ENCODE results near the gene SPTB.

SPTB gene

DNA sequence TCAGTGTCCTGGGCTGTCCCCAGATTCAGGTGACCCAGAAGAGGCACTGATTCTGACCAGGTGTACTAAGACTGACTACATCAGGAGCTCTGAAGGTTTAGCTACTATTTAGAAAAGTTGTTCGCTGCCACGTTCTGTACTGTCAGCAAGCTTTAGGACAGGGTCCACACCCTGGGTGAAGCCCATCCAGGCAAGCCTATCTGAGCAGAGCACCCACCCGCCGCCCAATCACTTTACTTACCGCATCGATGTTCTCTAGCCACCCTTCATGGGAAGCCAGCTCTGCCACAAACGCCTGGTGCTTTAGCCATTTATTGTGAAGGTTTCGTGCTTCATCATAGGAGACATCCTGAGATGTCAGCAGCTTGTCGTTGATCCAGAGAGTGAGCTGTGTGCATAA, 95.7 kb downstream of the SPTB start:
- DNase-seq, result no peak

DNA sequence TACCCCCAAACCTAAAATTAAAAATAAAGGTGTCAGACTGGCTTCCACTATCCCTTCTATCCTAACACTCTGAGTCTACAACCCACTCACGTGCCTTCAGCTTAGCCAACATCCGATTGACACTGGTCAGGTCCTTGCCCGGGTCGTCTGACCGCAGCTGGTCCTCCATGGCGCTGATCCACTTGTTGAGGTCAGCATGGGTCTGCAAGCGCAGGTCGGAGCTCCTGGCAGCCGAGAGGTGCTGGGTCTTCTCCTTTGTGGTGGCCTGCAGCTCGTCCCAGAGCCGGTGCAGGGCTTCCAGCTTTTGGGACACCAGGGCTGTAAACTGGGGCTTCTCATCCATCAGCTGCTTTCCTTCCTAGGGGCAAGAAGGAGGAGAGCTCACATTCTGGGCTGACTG, 97.5 kb downstream of the SPTB start:
- DNase-seq, result no peak

- DNase-seq, result no peak
Observed at GRCh38 chr14:64779472-64779871, 100.2 kb downstream of the SPTB start.

DNA sequence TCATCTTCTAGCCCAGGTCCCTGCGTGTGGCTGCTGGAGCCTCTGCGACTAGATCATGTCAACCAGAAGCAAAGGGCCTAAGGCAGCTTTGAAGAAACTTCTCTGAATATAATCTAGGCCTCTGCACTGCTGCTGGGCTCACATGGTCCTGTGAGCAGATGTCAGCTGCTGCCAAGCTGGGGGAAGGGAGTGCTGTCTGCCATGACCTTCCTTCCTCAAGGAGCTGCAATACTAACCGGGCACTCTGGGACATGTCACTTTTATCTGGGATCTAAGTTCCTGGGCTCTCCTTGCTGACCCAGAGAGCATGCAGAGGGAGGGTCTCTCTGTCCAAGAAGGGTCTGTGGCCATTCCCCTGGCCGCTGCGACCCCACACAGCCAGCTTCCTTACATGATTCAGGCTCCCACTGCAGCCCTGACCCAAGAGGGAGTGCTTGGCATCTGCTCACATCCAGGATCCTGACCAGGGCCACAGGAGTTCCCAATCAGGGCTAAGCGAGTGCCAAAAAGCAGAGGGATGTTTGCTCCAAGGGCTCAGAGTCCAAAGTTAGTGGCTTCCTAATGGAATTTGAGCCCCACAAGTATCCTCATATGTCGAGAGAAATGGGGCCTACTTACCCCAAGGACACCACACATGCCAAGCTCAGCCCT, 101.5 kb downstream of the SPTB start:
- no peak for DNase-seq

GRCh38 chr14:64777461-64777860, 102.2 kb downstream of the SPTB start:
- no peak for DNase-seq

GRCh38 chr14:64775081-64775777, 104.5 kb downstream of the SPTB start:
- DNase-seq, result no peak

DNA sequence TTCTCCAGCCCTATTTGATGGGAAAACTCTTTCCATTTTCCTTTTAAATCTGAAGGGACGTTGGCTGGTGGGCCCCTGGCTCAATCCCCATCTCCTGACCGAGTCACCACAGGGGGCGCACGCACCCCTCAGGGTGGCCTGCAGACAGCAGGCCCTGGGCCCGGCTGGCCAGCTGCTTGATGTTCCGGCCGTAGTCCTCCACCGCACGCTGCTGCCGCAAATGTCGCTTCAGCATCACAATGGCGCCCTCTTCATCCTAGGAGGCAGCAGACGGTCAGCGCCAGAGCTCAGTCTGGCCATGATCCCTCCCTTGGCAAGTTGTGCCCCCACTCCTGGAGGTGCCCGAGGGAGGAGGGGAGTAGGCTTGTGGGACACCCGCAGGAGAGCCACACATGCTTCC, 105.4 kb downstream of the SPTB start:
- no peak for DNase-seq

DNA sequence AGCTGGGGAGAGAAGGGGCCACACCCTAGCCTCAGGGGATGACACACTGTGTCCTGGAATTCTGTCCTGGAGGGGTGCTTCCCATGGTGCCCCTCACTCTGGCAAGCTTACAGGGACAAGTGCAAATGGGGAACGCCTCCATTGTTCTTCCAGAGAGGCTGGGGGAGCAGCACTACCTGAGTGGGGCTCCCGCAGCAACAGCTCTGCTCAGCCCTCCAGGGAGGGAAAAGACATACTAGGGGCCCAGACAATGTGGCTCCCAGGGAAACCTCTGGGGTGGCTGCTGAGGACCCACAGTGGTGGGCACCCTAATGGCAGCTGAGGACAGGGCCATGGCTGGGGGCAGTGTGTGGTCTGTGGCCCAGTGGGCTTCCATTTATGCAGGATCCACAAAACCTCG, 106.1 kb downstream of the SPTB start:
- no peak for DNase-seq

DNA sequence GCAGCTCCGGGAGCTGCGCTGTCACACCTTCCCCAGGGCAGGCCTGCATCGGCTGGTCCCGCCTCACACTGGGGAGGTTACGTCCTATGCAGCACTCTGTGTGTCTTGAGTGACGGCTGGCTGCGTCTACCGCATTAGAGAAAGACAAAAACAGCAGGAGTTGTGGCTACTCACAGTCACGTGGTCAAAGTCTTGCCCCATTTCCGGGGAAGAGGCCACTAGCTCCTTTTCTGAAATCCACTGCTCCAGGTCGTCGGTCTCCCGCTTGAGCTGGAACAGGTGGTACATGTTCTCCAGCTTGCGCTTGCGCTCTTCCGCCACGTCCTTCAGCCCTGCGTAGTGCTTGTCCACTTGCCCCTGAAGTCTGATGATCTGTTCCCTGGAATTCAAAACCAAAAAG, 106.7 kb downstream of the SPTB start:
- no peak for DNase-seq

DNA sequence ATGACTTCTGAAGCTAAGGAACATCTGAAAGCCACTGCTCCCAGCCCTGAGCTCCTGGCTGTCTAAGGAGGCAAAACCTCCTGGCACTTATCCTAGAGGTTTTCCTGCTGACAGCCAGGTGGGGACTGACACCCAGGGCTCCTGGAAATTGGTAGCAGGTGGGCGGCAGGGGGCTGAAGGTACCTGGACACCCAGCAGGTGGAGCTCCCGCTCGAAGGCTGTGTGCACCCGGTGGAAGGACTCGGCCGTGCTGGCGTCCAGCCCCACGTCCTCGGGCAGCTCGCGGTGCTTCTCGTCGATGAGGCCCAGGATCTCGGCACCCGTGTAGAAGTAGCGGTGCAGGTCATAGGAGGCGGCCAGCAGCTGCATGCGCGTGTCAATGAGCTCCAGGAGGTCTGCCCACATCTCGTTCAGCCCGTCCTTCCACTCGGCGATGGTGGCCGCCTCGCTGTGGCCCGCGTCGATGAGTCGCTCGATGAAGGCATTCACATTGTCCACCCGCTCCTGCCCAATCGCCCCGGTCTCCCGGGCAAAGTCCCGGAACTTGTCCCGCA, 107.2 kb downstream of the SPTB start:
- no peak for DNase-seq

- DNase-seq, result no peak
Observed at GRCh38 chr14:64771161-64771560, 108.5 kb downstream of the SPTB start.

DNA sequence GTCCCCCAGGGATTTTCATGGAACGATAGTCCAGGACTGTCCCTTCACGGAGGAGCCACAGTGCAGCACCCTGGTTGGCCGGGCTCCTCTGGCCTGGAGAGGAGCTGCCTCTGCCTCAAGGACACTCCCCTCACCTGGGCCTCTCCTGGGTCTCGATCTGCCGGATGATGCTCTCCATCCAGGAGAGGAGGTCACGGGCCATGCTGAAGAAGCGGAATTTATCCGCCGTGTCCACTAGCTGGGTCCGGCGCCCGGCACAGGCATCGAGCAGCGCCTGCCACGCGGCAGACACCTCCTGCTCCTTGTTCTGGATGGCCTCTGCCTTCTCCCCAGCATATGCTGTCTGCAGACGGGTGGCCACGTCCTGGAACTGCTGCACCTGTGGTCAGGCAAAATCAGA, 109.0 kb downstream of the SPTB start:
- DNase-seq, result no peak

DNA sequence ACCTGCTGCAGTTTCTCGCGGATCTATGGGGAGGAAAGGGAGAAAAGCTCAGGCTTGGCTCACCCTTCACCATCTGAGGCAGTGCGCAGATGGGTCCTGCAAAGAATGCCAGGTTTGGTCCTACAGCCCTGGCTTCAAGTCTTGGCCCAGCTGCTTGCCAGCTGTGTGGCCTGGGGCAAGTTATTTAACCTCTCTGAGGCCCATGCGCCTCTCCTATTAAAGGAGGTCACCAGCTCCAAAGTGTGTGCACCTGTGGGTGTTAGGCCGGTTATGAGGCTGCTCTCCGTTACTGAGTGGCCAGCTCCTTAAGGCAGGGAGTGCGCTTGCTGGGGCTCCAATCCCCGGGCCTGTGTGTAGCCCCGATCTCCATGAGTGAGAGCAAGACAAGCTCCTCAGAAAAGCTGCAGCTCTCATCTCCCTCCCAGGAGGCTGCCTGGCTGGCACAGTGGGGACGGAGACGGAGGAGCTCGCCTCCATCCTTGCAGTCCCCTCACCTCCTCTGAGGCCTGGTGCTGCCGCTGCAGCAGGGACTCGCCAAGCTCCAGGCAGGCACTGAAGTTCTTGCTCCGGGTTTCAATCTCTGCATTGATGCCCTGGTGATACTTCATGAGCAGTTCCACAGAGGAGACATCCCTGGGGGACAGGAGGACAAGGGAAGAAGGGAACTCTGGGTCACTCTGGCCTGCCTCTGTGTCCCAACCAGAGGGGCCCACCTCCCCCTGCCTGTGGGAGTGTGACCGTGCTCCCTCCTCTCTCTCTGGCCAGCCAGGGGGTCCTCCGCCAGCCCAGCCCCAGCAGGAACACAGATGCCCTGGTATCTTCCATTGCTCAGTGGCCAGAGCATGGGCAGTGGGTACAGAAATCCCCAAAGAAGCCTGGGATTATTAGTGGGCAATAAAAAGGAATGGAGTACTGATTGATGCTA, 110.3 kb downstream of the SPTB start:
- no peak for DNase-seq

- no peak for DNase-seq
Observed at GRCh38 chr14:64768401-64769095, 111.2 kb downstream of the SPTB start.

DNA sequence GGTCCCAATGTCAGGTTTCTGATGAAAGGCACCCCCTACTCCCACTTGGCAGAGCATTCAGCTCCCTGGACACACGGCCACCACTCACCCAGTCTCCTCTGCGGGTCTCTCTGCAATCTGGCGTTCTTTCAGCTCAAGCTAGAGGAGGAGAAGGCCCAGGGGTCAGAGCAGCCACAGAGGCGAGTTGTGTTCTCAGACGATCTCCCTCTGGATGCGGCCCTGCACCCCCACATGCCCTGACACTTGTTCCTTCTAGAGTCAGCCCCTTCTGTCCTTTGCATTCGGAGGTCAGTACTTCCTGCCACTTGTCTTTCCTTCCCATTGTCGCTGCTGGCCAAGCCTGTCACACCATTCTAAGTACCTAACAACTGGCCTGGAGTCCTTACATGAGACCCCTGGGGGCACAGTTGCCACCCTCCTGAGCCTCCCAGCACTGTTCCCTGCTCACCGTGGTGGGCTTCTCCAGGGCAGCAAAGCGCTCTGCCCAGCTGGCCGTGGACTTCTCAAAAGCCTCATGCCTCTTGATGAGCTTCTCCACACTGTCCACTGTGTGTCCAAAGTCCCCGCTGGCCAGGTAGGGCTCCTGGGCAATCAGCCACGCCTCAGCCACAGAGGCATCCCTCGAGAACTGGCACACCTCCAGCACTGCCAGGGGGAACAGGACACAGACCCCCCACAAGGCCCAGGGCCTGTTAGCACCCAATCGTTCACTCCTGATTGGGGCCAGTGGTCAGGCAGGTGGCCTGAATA, 112.3 kb downstream of the SPTB start:
- no peak for DNase-seq

- DNase-seq, result no peak
Observed at GRCh38 chr14:64766430-64767151, 113.1 kb downstream of the SPTB start.

- no peak for DNase-seq
Observed at GRCh38 chr14:64765740-64766302, 113.9 kb downstream of the SPTB start.

DNA sequence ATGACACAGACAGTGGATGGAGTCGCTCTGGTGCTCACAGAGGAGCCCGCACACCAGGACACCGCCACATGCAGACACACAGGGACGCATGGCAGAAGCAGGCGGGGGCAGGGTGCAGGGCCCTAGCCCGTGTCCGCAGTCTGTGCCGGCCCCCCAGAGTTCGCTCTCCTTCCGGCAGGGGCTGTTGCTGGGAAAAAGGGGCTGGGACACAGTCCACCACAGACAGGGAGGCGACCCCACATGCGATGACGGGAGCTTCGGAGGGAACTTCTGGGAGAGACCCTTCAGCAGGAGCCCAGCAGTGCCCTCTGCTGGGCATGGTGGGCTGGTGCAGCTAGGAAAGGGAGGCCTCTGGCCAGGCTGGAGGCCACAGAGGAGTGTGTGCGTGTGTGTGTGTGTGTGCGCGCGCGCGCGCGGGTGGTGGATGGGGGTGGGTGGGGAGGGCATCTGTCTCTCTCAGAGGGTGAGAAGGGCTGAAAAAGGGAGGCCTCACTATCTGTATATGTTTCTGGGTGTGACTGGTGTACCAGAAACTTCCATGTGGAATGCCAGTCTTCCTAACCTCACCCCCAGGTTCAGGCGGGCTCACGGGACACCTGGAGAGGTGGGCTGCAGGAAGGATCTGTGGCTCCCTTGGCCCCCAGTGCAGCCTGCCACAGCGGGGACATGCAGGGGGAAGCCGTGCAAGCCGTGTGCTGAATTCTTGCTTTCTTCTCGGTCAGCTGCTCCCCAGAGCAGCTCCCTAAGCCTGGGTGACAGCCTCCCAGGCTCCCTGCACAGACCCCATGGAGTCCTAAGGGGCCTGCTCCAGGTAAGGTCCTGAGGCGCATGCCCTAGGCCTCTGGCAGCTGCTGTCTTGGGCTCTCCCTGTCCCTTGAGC, 114.8 kb downstream of the SPTB start:
- peak; percentile 66 for DNase-seq

DNA sequence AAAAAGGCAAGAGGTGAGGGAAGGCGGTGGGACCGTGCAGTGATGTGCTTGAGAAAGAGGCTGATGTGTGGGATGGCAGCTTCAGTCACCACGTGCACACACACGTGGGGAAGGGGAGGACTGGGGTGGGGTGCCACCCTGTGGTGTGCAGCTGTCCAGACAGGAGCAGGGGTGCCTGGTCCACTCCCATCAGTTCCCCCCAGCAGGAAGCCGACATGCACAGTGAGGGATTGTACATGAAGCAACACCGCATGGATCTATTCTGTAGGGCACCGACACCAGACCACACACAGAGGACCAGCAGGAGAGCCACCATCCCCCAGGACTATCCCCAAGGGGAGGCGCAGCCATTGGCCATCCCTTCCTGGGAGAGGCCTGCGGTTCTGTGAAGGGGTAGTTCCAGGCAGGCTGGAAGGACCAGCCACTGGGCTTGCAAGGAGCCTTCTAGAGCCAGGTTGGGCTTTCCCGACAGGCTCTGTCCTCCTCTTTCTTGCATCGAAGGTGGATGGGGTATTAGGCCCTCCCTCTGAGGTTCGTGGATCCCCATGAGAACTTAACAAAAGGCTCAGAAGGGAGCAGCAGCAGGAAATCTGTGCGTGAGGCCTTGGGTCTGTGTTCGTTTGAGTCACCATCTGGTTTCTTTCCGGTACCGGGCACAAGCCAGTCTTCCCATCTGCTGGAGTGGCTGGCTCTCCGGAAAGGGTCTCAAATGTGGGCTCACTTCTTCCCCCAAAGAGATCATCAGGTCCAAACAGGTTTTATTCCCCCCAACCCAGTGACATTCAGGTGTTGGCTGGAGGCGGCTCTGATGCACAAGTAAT, 115.7 kb downstream of the SPTB start:
- no peak for DNase-seq

Measured in activated CD4-positive, alpha-beta T cell treated with anti-CD3 and anti-CD28 coated beads, Interleukin-2, amount 50 U/mL, for 1 hour (primary cell).